Caki2 (cell line): Measurements from ENCODE around the gene WNT11. TPM values are rescaled to one million over a fixed set of nuclear protein-coding genes. Genes with fewer than 3 reads are reported as not detected.

Source experiments
- DNase-seq: peaks from one replicate; pipeline ENCODE4 v3.0.0-alpha.2; 2015; ENCODE audit warnings: low read depth
- in situ Hi-C: cut with HindIII; loops from 2 replicates; pipeline ENCODE4 v1.10.0; 2016; ENCODE audit warnings: low sequenced_read_pairs, low pct_unique_long_range_greater_than_20kb, mixed read lengths
- total RNA-seq: library from RNA; depleted of rRNA; stranded (reverse); fragments of >200 nt; shearing (Covaris generic); gene quantifications from 2 replicates; pipeline ENCODE4 v1.2.3, GENCODE V29; 2014; ENCODE audit warnings: low replicate concordance

Gene WNT11
- total RNA-seq, 1 experiment from 2014 or later: 4.9 TPM

GRCh38 chr11:76193219-76193618 lies 13.1 kb downstream of the WNT11 start:
- in situ Hi-C loops: no loop called here
- no peak for DNase-seq

- in situ Hi-C loops: no loop called here
- no peak for DNase-seq
Measured at GRCh38 chr11:76190376-76190775, 15.9 kb downstream of the WNT11 start.

DNA sequence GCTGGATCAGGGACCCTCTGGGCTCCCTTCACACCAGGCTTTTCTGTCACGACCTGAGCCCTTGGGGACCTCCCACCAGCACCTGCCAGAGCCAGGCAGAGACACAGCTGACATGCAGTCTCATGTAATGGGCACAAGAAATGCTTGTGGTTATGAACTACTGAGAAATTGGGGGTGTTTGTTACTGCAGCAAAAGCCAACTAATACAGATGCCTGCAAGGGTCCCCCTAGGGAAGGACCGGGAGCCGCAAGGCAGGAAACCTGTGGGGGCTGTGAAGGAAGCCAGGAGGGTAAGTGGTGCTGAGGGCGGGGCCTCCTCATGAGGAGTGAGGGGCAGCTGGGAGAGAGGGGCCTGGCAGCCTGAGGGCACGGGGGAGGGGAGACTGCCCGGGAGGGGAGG lies 16.6 kb downstream of the WNT11 start:
- no peak for DNase-seq
- in situ Hi-C loops: no loop called here

GRCh38 chr11:76188873-76189272 lies 17.4 kb downstream of the WNT11 start:
- in situ Hi-C loops: no loop called here
- no peak for DNase-seq

DNA sequence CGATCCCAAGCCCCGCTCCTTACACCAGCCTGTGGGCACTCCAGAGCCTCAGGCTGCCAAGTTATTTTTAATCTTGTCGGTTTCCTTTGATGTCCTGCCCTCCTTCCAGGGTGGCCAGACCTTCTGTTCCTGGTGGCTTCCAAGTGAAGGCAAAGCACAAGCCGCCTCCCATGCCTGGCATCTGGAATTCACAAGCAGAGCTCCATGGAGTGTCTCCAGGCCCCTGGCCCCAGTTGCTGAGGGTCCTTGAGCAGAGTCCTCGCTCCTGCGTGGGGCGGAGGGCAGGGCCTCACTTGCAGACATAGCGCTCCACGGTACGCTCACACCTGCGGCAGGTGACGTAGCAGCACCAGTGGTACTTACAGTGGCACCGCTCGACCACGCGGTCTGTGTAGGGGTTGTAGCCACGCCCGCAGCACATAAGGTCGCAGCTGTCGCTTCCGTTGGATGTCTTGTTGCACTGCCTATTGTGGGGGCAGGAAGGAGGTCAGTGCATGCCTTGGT lies 19.5 kb downstream of the WNT11 start:
- DNase-seq: no peak
- in situ Hi-C loops: no loop called here

DNA sequence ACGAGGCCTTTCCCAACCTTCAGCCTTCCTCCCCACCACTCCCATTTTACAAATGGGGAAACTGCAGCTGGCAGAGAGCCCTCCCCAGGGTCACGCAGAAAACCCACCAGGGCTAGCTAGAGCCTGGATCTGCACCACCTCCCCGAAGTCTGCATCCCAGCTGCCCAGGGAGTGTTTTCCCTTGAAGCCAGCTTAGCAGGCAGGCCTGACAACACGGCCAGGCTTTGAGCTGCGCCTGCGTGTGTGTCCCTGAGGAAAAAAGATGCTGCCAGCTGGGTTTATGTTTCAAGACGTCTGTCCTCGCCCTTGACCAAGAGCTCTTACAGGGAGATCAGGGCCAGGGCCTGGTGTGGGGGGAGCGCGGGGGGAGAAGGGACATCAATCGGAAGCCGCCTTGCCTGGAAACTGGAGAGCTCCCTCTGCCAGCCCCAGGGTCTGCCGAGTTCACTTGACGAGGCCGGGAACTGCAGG lies 20.3 kb downstream of the WNT11 start:
- DNase-seq: no peak
- in situ Hi-C loops: no loop called here

- DNase-seq: no peak
- in situ Hi-C loops: no loop called here
Measured at GRCh38 chr11:76185511-76185910, 20.8 kb downstream of the WNT11 start.

- in situ Hi-C loops: no loop called here
Measured at GRCh38 chr11:76184551-76184993, 21.7 kb downstream of the WNT11 start.

GRCh38 chr11:76181371-76181770 lies 24.9 kb downstream of the WNT11 start:
- DNase-seq: no peak
- in situ Hi-C loops: no loop called here

More at GRCh38 chr11:76184551-76184993, 21.7 kb downstream of the WNT11 start:
- DNase-seq: no peak

GRCh38 chr11:76179147-76179546 lies 27.2 kb downstream of the WNT11 start:
- in situ Hi-C loops: no loop called here
- DNase-seq: no peak

GRCh38 chr11:76177250-76177686 lies 29.0 kb downstream of the WNT11 start:
- in situ Hi-C loops: no loop called here
- DNase-seq: no peak

GRCh38 chr11:76176463-76176862 lies 29.8 kb downstream of the WNT11 start:
- DNase-seq: no peak
- in situ Hi-C loops: no loop called here

- no peak for DNase-seq
- in situ Hi-C loops: no loop called here
Measured at GRCh38 chr11:76175783-76176182, 30.5 kb downstream of the WNT11 start.

GRCh38 chr11:76174330-76174729 lies 32.0 kb downstream of the WNT11 start:
- no peak for DNase-seq
- in situ Hi-C loops: no loop called here

GRCh38 chr11:76173663-76174062 lies 32.6 kb downstream of the WNT11 start:
- in situ Hi-C loops: no loop called here
- no peak for DNase-seq

- no peak for DNase-seq
- in situ Hi-C loops: no loop called here
Measured at GRCh38 chr11:76172583-76172982, 33.7 kb downstream of the WNT11 start.

DNA sequence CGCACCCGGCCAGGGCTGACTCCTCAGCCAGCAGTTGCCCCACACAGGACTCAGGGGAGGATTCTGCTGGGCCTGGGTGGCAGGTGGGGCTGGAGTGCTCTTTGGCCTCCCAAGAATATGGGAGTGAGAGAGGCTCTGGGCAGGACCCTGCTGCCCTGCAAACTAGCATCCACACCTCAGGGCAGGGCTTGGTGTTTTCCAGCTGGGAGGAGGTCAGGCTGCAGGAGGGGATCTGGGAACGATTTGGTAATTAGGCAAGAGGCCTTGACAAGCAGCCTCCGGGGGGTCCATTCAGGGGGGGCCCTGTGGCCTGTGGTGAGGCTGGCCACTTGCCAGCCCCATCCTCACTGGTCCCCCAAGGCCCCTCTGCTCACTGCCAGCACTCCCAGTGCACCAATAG lies 35.8 kb downstream of the WNT11 start:
- no peak for DNase-seq
- in situ Hi-C loops: no loop called here

GRCh38 chr11:76169473-76169896 lies 36.8 kb downstream of the WNT11 start:
- in situ Hi-C loops: no loop called here
- DNase-seq: peak; percentile 26

- no peak for DNase-seq
- in situ Hi-C loops: no loop called here
Measured at GRCh38 chr11:76167590-76167989, 38.7 kb downstream of the WNT11 start.

GRCh38 chr11:76166314-76166713 lies 40.0 kb downstream of the WNT11 start:
- in situ Hi-C loops: no loop called here
- DNase-seq: no peak
